Measurements from ENCODE around the gene PRM1. TPM values are rescaled to one million over a fixed set of nuclear protein-coding genes. Genes with fewer than 3 reads are reported as not detected.
A peak's percentile ranks its signal among the peaks of the same experiment; 100 is the strongest.
"Not testable (repeated sequence)": the region's sequence is repeated elsewhere in the genome, so short reads cannot be mapped to it uniquely, and the experiment has no call there.

PRM1 gene
- total RNA-seq, 1 experiment from 2014 or later: not detected

DNA sequence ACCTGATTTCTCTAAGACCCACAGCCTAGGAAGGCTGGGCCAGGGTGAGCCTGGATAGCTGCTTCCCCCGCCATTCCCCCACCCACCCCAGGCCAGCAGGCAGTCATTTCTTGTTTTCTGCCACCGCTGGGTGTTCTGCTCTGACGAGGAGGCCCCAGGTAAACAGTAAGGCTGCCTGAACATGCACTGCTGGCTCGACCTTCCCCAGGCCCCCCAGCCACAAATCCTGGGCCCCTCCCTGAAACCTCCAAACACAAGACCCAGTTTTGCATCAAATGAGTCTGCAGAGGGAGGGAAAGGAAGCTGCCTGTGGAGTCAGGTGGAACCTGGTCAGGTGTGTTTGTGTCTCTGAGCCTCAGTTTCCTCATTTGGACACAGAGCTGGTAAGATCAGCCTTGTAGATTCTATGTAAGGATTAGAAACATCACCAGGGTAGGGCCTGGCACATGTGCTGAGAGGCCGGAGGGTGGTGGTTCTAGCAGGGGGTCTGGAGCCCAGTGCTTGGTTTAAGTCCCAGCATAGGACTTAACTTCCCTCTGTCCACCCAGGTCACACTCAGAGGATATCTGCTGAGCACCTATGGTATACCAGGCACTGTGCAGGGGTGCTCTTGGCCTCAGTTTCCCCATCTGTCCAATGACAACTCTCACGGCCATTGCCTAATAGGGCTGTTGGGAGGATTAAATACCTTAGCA lies 18.9 kb upstream of the PRM1 start:
- ChIA-PET CTCF (no interaction called here), POLR2A (no interaction called here)
- Histone ChIP-seq H3K9me3 (ENCODE audit: control insufficient read depth, insufficient read depth, low read depth, low read length) (no peaks in the 10 kb centered on the region), H3K4me3 (ENCODE audit: low read depth in 2 of 2, low read length in 2 of 2) (no peak overlapping the region), H3K36me3 (ENCODE audit: control insufficient read depth, insufficient read depth, low read length) (no peaks in the 10 kb centered on the region), H3K27ac (ENCODE audit: low read length) (no peak overlapping the region), H3K27me3 (ENCODE audit: control insufficient read depth, insufficient read depth, low read length) (no peaks in the 10 kb centered on the region), H3K4me1 (ENCODE audit: control insufficient read depth, insufficient read depth, low read length) (peaks cover 15% of the 10 kb centered on the region)
- BruUV-seq (replicated peaks): no TSS peak
- in situ Hi-C loops (cut with HindIII; ENCODE audit: low pct_unique_long_range_greater_than_20kb, low sequenced_read_pairs): no loop called here
- ATAC-seq: no peak
- DNase-seq (ENCODE audit: low read depth, low spot score): no peak
- no peak for TF ChIP-seq SIN3A (IDR thresholded peaks at IDR 0.05; ENCODE audit: borderline replicate concordance, insufficient read depth, low read depth, low read length)
- TF ChIP-seq, protein P1, sequence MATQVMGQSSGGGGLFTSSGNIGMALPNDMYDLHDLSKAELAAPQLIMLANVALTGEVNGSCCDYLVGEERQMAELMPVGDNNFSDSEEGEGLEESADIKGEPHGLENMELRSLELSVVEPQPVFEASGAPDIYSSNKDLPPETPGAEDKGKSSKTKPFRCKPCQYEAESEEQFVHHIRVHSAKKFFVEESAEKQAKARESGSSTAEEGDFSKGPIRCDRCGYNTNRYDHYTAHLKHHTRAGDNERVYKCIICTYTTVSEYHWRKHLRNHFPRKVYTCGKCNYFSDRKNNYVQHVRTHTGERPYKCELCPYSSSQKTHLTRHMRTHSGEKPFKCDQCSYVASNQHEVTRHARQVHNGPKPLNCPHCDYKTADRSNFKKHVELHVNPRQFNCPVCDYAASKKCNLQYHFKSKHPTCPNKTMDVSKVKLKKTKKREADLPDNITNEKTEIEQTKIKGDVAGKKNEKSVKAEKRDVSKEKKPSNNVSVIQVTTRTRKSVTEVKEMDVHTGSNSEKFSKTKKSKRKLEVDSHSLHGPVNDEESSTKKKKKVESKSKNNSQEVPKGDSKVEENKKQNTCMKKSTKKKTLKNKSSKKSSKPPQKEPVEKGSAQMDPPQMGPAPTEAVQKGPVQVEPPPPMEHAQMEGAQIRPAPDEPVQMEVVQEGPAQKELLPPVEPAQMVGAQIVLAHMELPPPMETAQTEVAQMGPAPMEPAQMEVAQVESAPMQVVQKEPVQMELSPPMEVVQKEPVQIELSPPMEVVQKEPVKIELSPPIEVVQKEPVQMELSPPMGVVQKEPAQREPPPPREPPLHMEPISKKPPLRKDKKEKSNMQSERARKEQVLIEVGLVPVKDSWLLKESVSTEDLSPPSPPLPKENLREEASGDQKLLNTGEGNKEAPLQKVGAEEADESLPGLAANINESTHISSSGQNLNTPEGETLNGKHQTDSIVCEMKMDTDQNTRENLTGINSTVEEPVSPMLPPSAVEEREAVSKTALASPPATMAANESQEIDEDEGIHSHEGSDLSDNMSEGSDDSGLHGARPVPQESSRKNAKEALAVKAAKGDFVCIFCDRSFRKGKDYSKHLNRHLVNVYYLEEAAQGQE (IDR thresholded peaks at IDR 0.05; ENCODE audit: insufficient read depth in 1 of 2, low read depth in 2 of 2, low read length in 1 of 2): no peak
- TF ChIP-seq, protein P2, sequence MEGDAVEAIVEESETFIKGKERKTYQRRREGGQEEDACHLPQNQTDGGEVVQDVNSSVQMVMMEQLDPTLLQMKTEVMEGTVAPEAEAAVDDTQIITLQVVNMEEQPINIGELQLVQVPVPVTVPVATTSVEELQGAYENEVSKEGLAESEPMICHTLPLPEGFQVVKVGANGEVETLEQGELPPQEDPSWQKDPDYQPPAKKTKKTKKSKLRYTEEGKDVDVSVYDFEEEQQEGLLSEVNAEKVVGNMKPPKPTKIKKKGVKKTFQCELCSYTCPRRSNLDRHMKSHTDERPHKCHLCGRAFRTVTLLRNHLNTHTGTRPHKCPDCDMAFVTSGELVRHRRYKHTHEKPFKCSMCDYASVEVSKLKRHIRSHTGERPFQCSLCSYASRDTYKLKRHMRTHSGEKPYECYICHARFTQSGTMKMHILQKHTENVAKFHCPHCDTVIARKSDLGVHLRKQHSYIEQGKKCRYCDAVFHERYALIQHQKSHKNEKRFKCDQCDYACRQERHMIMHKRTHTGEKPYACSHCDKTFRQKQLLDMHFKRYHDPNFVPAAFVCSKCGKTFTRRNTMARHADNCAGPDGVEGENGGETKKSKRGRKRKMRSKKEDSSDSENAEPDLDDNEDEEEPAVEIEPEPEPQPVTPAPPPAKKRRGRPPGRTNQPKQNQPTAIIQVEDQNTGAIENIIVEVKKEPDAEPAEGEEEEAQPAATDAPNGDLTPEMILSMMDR (IDR thresholded peaks at IDR 0.05): no peak
- TF ChIP-seq TCF7L2 (IDR thresholded peaks at IDR 0.05; ENCODE audit: low read depth, low read length): no peak
- intact Hi-C loops (cut with micrococcal nuclease; ENCODE audit: unreplicated experiment): no loop called here

DNA sequence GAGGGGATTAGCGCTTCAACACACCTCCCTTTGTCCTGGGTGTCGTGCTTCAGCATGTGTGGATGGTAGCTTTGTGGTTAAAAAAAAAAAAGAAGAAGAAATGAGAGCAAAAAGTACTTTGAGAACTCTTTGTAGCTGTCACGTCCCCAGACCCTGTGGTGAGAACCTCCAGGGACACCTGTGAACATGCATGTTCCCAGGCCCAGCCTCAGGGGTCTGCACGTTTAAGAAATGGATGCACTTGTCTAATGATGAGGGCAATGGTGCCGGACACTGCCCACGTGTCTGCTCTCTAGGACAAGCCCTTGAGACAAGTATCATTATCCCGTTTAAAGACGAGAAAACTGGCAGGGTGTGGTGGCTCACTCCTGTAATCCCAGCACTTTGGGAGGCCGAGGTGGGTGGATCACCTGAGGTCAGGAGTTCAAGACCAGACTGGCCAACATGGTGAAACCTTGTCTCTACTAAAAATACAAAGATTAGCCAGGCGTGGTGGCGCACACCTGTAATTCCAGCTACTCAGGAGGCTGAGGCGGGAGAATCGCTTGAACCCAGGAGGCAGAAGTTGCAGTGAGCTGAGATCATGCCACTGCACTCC lies 17.9 kb upstream of the PRM1 start:
- CTCF ChIA-PET; POLR2A ChIA-PET; H3K27ac ChIP-seq (ENCODE audit: low read length); H3K4me3 ChIP-seq (ENCODE audit: low read depth in 2 of 2, low read length in 2 of 2); intact Hi-C loops (cut with micrococcal nuclease; ENCODE audit: unreplicated experiment); BruUV-seq (replicated peaks); DNase-seq (ENCODE audit: low read depth, low spot score); in situ Hi-C loops (cut with HindIII; ENCODE audit: low pct_unique_long_range_greater_than_20kb, low sequenced_read_pairs); H3K36me3 ChIP-seq (ENCODE audit: control insufficient read depth, insufficient read depth, low read length); H3K9me3 ChIP-seq (ENCODE audit: control insufficient read depth, insufficient read depth, low read depth, low read length); ATAC-seq; H3K27me3 ChIP-seq (ENCODE audit: control insufficient read depth, insufficient read depth, low read length): not testable (repeated sequence)
- H3K4me1 ChIP-seq (ENCODE audit: control insufficient read depth, insufficient read depth, low read length): peaks cover 15% of the 10 kb centered on the region

DNA sequence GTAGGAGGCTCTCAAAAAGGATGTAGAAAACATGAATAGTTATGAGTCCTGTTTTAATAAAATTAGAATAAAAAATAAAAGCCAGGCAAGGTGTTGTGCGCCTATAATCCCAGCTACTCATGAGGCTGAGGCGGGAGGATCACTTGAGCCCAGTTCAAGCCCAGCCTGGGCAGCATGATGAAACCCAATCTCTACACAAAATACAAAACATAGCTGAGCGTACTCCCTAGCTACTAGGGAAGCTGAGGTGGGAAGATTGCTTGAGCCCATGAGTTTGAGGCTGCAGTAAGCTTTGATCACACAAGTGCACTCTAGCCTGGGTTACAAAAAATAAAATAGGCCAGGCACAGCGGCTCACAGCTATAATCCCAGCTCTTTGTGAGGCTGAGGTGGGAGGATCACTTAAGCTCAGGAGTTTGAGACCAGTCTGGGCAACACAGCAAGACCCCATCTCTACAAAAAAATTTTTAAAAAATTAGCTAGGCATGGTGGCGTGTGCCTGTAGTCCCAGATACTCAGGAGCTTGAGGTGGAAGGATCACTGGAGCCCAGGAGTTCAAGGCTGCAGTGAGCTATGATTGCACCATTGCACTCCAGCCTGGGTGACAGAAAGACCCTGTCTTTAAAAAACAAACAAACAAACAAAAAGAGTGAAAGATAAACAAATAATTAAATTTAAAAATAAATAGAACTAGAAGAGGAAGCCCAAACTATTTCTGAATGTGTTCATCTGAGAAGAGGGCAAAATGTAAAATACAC lies 17.2 kb upstream of the PRM1 start:
- in situ Hi-C loops (cut with HindIII; ENCODE audit: low pct_unique_long_range_greater_than_20kb, low sequenced_read_pairs): no loop called here
- ChIA-PET CTCF (interaction anchor here (0.6 to 1.3 kb wide), 5 partner anchors 25 to 1100 kb away, joined by 3 to 7 read pairs (median 3); partner anchors contain the start of gene PRM3), POLR2A (no interaction called here)
- no peak overlapping the region; a peak in 1 of 4 replicates for H3K4me3 ChIP-seq (ENCODE audit: low read depth in 2 of 2, low read length in 2 of 2)
- no peaks in the 10 kb centered on the region for H3K36me3 ChIP-seq (ENCODE audit: control insufficient read depth, insufficient read depth, low read length)
- peaks cover 15% of the 10 kb centered on the region for H3K4me1 ChIP-seq (ENCODE audit: control insufficient read depth, insufficient read depth, low read length)
- H3K9me3 ChIP-seq (ENCODE audit: control insufficient read depth, insufficient read depth, low read depth, low read length): no peaks in the 10 kb centered on the region
- TF ChIP-seq, protein P1 (IDR thresholded peaks at IDR 0.05; ENCODE audit: insufficient read depth in 1 of 2, low read depth in 2 of 2, low read length in 1 of 2): no peak
- TF ChIP-seq SIN3A (IDR thresholded peaks at IDR 0.05; ENCODE audit: borderline replicate concordance, insufficient read depth, low read depth, low read length): no peak
- TF ChIP-seq POLR2AphosphoS5 (IDR thresholded peaks at IDR 0.05; ENCODE audit: low read depth, low read length): no peak
- no peak for TF ChIP-seq TCF7L2 (IDR thresholded peaks at IDR 0.05; ENCODE audit: low read depth, low read length)
- TF ChIP-seq, protein P2 (IDR thresholded peaks at IDR 0.05): no peak
- H3K27me3 ChIP-seq (ENCODE audit: control insufficient read depth, insufficient read depth, low read length): no peaks in the 10 kb centered on the region
- no peak overlapping the region; the same call in 1 of the 2 replicates for H3K27ac ChIP-seq (ENCODE audit: low read length)
- ATAC-seq (peak; percentile 39; the same call in 1 of the 2 replicates), DNase-seq (ENCODE audit: low read depth, low spot score) (no peak)
- intact Hi-C loops (cut with micrococcal nuclease; ENCODE audit: unreplicated experiment): no loop called here
- BruUV-seq (replicated peaks): no TSS peak

Measured in Panc1 (cell line).